ENCODE data around the gene ESF1.
"Not testable (repeated sequence)": the region's sequence is repeated elsewhere in the genome, so short reads cannot be mapped to it uniquely, and the experiment has no call there.

ESF1 gene

DNA sequence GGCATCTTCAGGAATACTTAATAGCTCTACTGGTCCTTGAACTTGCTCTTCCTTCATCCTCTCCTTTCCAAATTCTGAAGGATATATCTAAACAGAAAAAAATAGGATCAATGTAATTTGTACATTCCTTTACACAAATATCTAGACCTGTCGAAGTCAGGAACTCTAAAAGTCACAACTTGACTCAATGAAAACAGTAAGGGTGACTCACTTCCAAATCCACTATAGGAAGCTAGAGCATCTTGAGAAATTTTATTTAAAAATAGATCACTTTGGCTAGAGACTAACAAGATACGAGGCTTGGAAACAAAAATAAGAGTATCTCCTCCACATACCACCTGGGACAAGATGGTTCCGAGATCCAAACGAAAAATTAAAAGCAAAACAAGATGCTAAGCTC lies 12.2 kb downstream of the ESF1 start:
- Mint-ChIP-seq H3K4me1 (peaks cover 11% of the 10 kb centered on the region), H3K4me3 (no peak overlapping the region), H3K9me3 (no peaks in the 10 kb centered on the region), H3K27me3 (no peaks in the 10 kb centered on the region), H3K36me3 (peaks cover 28% of the 10 kb centered on the region), H3K27ac (peak overlapping the region; percentile 54)
- no peak for ATAC-seq (ENCODE audit: low read depth)
- DNase-seq (ENCODE audit: low spot score in 2 of 2): no peak

DNA sequence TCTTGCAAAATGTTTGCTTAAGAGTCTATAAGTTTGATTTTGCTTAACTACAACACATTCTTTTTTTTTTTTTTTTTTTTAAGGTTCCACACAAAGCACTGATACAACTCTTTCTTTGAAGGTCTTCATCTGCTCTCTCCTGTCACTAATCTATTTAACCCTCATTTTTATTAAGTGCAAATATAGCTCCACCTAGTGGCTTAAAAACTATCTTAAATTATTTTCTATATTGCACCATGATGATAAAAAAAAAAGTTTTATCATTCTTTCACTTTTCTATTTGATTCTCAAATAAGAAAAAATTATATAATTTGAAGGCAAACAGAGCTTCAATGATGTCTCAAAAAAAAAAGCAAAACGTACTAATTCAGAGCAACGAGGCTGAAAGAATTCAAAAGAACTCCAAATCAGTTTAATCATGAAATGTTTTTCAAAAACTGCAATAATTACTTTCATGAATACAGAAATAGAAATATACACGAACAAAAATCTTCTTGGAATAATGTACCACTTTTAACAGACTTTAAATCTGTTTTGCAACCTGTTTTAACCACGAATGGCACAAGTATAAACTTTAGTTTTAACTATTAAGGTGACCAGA lies 12.8 kb downstream of the ESF1 start:
- H3K4me1 Mint-ChIP-seq: peaks cover 8% of the 10 kb centered on the region
- H3K36me3 Mint-ChIP-seq: peaks cover 26% of the 10 kb centered on the region
- DNase-seq (ENCODE audit: low spot score in 2 of 2) (no peak), ATAC-seq (ENCODE audit: low read depth) (no peak)
- no peak overlapping the region for H3K4me3 Mint-ChIP-seq
- H3K9me3 Mint-ChIP-seq: no peaks in the 10 kb centered on the region
- no peaks in the 10 kb centered on the region for H3K27me3 Mint-ChIP-seq
- H3K27ac Mint-ChIP-seq: peak overlapping the region; percentile 54

DNA sequence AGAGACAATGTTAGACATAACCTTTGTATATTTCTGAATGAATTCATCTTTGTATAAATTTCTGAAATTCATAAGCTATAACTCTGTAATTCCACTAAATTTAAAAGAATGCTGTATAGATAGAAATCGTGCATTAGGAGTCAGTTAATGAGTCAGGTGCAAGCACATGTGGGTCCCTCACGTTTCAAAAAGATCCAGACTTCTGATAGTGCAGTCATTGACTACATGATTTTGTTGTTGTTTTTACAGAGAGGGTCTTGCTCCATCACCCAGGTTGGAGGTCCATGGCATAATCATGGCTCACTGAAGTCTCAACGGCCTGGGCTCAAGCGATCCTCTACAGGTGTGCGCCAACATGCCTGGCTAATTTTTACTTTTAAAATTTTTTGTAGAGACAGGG lies 14.6 kb downstream of the ESF1 start:
- peaks cover 6% of the 10 kb centered on the region for H3K9me3 Mint-ChIP-seq
- DNase-seq (ENCODE audit: low spot score in 2 of 2) (no peak), ATAC-seq (ENCODE audit: low read depth) (no peak)
- no peak overlapping the region for H3K4me3 Mint-ChIP-seq
- no peaks in the 10 kb centered on the region for H3K27me3 Mint-ChIP-seq
- peaks cover 35% of the 10 kb centered on the region for H3K36me3 Mint-ChIP-seq
- H3K27ac Mint-ChIP-seq: no peak overlapping the region
- no peaks in the 10 kb centered on the region for H3K4me1 Mint-ChIP-seq

DNA sequence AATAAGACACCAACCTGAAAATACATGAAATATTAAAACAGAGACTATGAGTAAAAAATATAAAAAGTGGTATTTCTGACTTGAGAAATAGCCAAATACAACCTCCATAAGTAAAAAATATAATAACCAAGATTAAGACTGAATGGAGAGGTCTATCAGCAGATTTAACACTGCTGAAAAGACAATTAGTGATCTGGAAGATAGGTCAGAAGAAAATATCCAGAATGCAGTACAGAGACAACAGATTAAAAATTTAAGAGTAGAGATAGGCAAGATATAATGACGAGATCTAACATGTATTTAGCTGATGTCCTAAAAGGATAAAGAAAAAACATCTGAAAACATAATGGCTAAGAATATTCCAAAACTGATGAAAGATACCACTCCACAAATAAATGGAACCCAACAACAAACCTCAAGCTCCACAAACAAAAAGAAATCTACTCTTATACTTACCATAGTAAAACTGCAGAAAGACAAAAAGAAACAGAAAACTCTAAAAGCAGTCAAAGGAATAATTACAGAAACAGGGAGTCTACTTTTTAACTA lies 18.8 kb downstream of the ESF1 start:
- H3K4me1 Mint-ChIP-seq: no peaks in the 10 kb centered on the region
- H3K27ac Mint-ChIP-seq: no peak overlapping the region
- no peak overlapping the region for H3K4me3 Mint-ChIP-seq
- no peaks in the 10 kb centered on the region for H3K27me3 Mint-ChIP-seq
- ATAC-seq (ENCODE audit: low read depth) (no peak), DNase-seq (ENCODE audit: low spot score in 2 of 2) (no peak)
- H3K9me3 Mint-ChIP-seq: peaks cover 6% of the 10 kb centered on the region
- peaks cover 34% of the 10 kb centered on the region for H3K36me3 Mint-ChIP-seq

DNA sequence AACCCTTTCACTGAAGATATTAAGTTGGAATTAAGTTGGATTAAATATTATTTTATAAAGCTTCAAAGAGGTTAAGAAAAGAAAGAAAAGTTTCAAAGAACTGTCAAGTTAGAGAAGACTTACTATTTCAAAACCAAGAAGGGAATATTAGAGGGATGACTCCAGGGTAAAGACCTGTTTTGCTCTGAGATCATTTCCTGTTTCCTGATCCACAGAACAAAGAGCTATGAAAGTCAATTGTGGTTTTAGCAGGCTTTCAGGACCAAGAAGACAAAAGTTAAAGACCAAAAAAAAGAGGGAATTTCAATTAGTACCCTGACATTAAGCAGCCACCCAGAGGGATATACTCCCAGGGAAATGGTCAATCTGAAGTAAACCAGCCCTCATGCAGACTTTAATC lies 19.4 kb downstream of the ESF1 start:
- H3K9me3 Mint-ChIP-seq: peaks cover 6% of the 10 kb centered on the region
- H3K36me3 Mint-ChIP-seq: peaks cover 33% of the 10 kb centered on the region
- H3K27me3 Mint-ChIP-seq: no peaks in the 10 kb centered on the region

DNA sequence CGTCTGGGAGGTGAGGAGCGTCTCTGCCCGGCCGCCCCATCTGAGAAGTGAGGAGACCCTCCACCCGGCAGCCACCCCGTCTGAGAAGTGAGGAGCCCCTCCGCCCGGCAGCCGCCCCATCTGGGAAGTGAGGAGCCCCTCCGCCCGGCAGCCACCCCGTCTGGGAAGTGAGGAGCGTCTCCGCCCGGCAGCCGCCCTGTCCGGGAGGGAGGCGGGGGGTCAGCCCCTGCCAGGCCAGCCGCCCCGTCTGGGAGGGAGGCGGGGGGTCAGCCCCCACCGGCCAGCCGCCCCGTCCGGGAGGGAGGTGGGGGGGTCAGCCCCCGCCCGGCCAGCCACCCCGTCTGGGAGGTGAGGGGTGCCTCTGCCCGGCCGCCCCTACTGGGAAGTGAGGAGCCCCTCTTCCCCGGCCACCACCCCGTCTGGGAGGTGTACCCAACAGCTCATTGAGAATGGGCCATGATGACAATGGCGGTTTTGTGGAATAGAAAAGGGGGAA lies 24.2 kb downstream of the ESF1 start:
- not testable (repeated sequence) for DNase-seq (ENCODE audit: low spot score in 2 of 2); H3K4me3 Mint-ChIP-seq; ATAC-seq (ENCODE audit: low read depth); H3K4me1 Mint-ChIP-seq; H3K27ac Mint-ChIP-seq; H3K27me3 Mint-ChIP-seq; H3K9me3 Mint-ChIP-seq
- peaks cover 19% of the 10 kb centered on the region for H3K36me3 Mint-ChIP-seq

More for the DNA sequence above, 19.4 kb downstream of the ESF1 start:
- Mint-ChIP-seq H3K4me1 (no peaks in the 10 kb centered on the region), H3K27ac (no peak overlapping the region), H3K4me3 (no peak overlapping the region)
- DNase-seq (ENCODE audit: low spot score in 2 of 2): no peak
- ATAC-seq (ENCODE audit: low read depth): no peak

DNA sequence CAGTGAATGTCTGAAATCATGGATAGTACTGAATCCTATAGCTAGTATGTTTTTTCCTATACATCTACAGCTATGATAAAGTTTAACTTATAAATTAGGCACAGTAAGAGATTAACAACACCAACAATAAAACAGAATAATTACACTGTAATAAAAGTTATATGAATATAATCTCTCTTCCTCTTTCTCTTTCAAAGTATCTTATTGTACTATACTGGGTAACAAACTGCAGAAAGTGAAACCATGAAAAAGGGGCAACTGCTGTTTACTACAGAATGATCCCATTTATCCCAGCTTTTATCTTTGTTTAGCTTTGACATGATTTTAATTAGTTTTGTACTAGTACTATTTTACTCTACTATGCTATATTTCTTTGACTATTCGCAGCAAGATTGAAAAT lies 25.8 kb downstream of the ESF1 start:
- peaks cover 9% of the 10 kb centered on the region for H3K36me3 Mint-ChIP-seq
- H3K4me1 Mint-ChIP-seq: peaks cover 2% of the 10 kb centered on the region
- H3K9me3 Mint-ChIP-seq: no peaks in the 10 kb centered on the region
- ATAC-seq (ENCODE audit: low read depth) (no peak), DNase-seq (ENCODE audit: low spot score in 2 of 2) (no peak)
- no peaks in the 10 kb centered on the region for H3K27me3 Mint-ChIP-seq
- no peak overlapping the region for H3K4me3 Mint-ChIP-seq
- no peak overlapping the region for H3K27ac Mint-ChIP-seq

DNA sequence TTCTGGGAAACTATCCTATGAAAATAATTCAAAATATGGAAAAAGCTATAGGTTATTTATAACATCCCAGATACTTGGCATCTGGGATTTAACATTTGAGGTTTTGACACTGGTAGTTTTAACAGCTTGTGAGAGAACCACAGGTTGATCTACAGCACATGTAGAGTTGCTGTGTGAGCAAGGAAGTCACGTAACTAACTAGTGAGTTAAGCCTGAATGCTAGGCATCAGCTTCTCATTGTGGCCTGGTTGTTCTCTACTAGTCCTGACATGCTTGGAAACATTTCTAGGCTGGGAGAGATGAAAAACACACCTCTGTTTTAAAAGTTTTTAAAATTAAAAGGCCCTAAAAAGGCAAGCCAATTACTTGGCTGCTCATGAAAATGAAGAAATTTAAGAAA lies 28.2 kb downstream of the ESF1 start:
- peaks cover 9% of the 10 kb centered on the region for H3K36me3 Mint-ChIP-seq
- H3K9me3 Mint-ChIP-seq: no peaks in the 10 kb centered on the region
- H3K4me3 Mint-ChIP-seq: no peak overlapping the region
- no peak overlapping the region for H3K27ac Mint-ChIP-seq
- H3K27me3 Mint-ChIP-seq: no peaks in the 10 kb centered on the region
- H3K4me1 Mint-ChIP-seq: peaks cover 2% of the 10 kb centered on the region
- ATAC-seq (ENCODE audit: low read depth) (no peak), DNase-seq (ENCODE audit: low spot score in 2 of 2) (no peak)

DNA sequence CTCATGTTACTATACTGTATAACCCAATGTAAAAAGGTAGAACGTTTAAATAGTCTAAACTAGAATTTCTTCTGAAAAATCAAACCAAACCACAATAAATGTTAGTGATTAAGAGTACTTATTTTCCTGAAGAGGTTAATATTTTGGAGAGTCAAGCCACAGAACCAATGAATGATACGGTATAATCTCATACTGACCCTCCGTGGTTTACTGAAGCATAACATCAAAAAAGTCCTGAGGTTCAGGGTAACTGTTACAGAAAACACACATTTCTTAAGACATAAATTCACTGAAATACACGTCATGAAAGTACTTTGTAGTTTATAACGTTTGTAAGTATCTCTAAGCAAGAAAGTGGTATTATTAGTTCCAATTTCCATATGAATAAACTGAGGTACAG lies 28.9 kb downstream of the ESF1 start:
- DNase-seq (ENCODE audit: low spot score in 2 of 2) (no peak), ATAC-seq (ENCODE audit: low read depth) (no peak)
- H3K27ac Mint-ChIP-seq: no peak overlapping the region
- no peak overlapping the region for H3K4me3 Mint-ChIP-seq
- H3K9me3 Mint-ChIP-seq: no peaks in the 10 kb centered on the region
- H3K27me3 Mint-ChIP-seq: no peaks in the 10 kb centered on the region
- H3K4me1 Mint-ChIP-seq: peaks cover 2% of the 10 kb centered on the region
- H3K36me3 Mint-ChIP-seq: peaks cover 14% of the 10 kb centered on the region

DNA sequence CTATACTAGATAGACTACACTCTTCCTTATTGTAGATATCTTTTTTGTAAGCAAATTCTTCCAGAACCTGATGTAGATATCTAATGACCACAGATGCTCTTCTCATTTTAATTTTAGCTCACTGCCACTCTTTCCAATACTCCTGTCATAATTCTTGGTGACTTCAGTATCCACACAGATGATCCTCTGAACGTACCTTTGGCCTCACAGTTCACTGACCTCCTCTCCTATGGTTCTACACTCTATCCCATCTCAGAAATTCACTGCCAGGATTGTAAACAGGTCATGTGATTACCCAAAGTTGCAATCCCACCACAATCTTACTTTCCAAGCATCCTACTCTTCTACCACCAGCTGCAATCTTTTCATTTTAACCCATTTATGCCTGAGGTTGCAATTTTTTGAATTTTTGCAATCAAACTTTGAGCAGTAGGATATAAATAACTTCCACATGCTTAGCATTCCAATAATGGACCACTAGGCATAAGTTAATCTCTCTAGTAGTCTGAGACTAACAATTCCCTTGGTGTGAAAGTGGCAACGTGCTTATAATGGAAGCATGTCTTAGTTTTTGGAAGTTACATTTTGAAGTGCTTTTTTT lies 31.2 kb downstream of the ESF1 start:
- H3K27ac Mint-ChIP-seq: no peak overlapping the region
- no peak for ATAC-seq (ENCODE audit: low read depth)
- H3K36me3 Mint-ChIP-seq: peaks cover 10% of the 10 kb centered on the region
- no peak for DNase-seq (ENCODE audit: low spot score in 2 of 2)
- H3K9me3 Mint-ChIP-seq: no peaks in the 10 kb centered on the region
- no peaks in the 10 kb centered on the region for H3K4me1 Mint-ChIP-seq
- no peaks in the 10 kb centered on the region for H3K27me3 Mint-ChIP-seq
- H3K4me3 Mint-ChIP-seq: no peak overlapping the region

DNA sequence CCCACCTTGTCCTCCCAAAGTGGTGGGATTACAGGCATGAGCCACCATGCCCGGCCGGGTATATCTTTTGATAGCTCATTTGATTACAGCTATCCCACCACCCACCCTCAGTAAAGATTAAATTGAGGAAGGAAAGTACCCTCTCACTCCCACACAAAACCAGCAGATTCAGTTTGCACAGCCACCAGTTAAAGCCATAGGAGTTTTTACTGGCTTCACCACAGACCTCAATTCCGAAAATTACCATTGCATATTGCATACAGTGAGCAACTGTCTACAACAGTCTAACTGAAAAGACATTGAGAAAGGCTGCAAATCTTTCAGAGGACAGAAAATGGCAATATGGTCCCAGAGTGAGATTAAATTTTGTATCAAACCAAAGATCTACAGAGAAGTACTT lies 34.9 kb downstream of the ESF1 start:
- no peak for DNase-seq (ENCODE audit: low spot score in 2 of 2)
- ATAC-seq (ENCODE audit: low read depth): no peak
- Mint-ChIP-seq H3K9me3 (no peaks in the 10 kb centered on the region), H3K36me3 (peaks cover 9% of the 10 kb centered on the region), H3K4me3 (no peak overlapping the region), H3K4me1 (no peaks in the 10 kb centered on the region), H3K27me3 (no peaks in the 10 kb centered on the region), H3K27ac (no peak overlapping the region)

DNA sequence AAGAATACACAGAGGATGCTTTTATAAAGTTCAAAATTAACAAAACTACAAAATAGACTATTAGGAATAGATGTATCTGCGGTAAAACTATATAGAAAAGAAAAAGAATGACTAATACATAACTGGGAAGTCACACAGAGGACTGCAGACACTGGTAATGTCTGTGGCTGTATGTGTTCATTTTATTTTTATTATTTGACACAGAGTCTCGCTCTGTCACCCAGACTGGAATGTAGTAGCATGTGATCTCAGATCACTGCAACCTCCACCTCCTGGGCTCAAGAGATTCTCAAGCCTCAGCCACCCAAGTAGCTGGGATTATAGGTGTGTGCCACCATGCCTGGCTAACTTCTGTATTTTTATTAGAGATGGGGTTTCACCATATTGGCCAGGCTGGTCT lies 38.9 kb downstream of the ESF1 start:
- Mint-ChIP-seq H3K9me3 (peaks cover 8% of the 10 kb centered on the region), H3K4me3 (no peak overlapping the region), H3K27me3 (no peaks in the 10 kb centered on the region), H3K4me1 (peaks cover 2% of the 10 kb centered on the region), H3K36me3 (peaks cover 31% of the 10 kb centered on the region), H3K27ac (no peak overlapping the region)
- DNase-seq (ENCODE audit: low spot score in 2 of 2) (no peak), ATAC-seq (ENCODE audit: low read depth) (no peak)

DNA sequence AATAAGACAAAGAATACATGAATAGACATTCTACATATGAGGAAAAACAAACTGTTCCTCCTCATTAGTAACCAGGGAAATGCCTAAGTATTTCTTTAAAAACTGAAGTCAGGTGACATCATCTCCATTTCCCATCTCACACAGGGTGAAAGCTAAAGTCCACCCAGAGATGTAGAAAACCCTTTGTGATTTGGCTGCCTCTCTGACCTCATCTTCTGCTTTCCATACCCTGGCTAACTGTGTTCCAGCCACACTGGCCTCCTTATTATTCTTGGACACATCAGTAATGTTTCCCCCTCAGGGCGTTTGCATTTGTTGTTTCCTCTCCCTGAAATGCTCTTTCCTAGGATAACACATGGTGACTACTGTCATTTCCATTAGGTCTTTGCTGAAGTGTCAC lies 40.4 kb downstream of the ESF1 start:
- Mint-ChIP-seq H3K9me3 (peaks cover 11% of the 10 kb centered on the region), H3K27me3 (no peaks in the 10 kb centered on the region), H3K36me3 (peaks cover 39% of the 10 kb centered on the region), H3K27ac (no peak overlapping the region), H3K4me1 (peaks cover 2% of the 10 kb centered on the region), H3K4me3 (no peak overlapping the region)
- DNase-seq (ENCODE audit: low spot score in 2 of 2): no peak
- ATAC-seq (ENCODE audit: low read depth): no peak

DNA sequence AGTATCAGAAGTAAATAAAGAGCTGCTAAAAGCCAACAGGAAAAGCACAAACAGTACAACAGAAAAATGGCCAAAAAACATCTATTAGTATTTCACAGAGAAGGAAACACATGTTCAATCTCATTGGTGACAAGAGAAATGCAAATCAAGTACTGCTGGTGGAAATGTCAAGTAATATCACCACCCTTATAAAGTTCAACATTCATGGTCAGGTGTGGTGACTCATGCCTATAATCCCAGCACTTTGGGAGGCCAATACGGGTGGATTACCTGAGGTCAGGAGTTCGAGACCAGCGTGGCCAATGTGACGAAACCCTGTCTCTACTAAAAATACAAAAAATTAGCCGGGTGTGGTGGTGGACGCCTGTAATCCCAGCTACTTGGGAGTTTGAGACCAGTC lies 42.8 kb downstream of the ESF1 start:
- H3K9me3 Mint-ChIP-seq: peaks cover 11% of the 10 kb centered on the region
- no peak overlapping the region for H3K27ac Mint-ChIP-seq
- H3K4me3 Mint-ChIP-seq: no peak overlapping the region
- H3K27me3 Mint-ChIP-seq: no peaks in the 10 kb centered on the region
- peaks cover 42% of the 10 kb centered on the region for H3K36me3 Mint-ChIP-seq
- DNase-seq (ENCODE audit: low spot score in 2 of 2) (no peak), ATAC-seq (ENCODE audit: low read depth) (no peak)
- peaks cover 2% of the 10 kb centered on the region for H3K4me1 Mint-ChIP-seq
